Fibroblast of skin of left quadriceps (primary cell): ENCODE results near the gene MKX.
"Not testable (repeated sequence)": the region's sequence is repeated elsewhere in the genome, so short reads cannot be mapped to it uniquely, and the experiment has no call there.

ENCODE experiments used
- DNase-seq, 2 experiments: peaks; one replicate each; pipeline ENCODE4 v3.0.0-alpha.2; 2013; ENCODE audit warnings: low read depth in 2 of 2

The MKX gene

GRCh38 chr10:27692663-27693062, 53.0 kb downstream of the MKX start:
- no peak for DNase-seq

- no peak for DNase-seq
These were observed 56.6 kb downstream of the MKX start for GRCh38 chr10:27688991-27689390.

GRCh38 chr10:27688276-27688675, 57.3 kb downstream of the MKX start:
- no peak for DNase-seq

GRCh38 chr10:27687743-27688142, 57.9 kb downstream of the MKX start:
- DNase-seq, result no peak

DNA sequence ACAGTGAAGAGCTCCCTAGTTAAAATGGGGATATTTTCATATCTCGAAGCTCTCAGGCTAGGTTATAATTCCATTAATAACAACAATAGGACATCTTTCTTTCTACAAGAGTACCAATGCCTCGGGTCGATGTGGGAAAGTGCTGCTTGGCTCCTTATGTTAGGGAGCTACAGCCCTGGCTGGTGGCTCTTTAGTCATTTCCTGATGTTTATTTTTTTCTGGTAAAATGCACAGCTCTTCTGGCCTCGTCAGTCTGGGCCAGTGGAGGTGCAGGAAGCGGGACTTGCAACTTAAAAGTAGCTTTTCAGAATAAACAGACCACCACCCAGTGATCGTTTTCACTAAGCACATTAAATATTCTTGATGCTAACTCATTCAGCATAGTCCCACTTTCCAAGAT, 58.3 kb downstream of the MKX start:
- DNase-seq, result no peak

DNA sequence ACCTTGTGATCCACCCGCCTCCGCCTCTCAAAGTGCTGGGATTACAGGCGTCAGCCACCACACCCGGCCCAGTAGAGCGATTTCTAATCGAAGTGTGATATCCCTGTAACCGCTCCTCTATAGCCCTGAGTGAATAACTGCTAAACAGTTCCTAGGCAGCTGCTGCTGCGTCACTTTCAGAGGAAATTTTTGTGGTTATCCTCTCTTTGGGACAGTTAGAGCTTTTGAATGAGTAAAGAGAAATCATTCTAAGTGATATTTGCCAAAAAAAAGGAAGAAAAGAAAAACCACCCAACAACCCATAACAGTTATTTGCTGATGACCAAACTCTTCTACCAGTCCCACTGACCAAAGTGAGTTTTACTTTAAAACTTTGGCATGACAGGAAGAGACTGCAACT, 59.9 kb downstream of the MKX start:
- no peak for DNase-seq

- no peak for DNase-seq
These were observed 62.4 kb downstream of the MKX start for GRCh38 chr10:27683226-27683625.

- not testable (repeated sequence) for DNase-seq
These were observed 63.8 kb downstream of the MKX start for GRCh38 chr10:27681795-27682194.

DNA sequence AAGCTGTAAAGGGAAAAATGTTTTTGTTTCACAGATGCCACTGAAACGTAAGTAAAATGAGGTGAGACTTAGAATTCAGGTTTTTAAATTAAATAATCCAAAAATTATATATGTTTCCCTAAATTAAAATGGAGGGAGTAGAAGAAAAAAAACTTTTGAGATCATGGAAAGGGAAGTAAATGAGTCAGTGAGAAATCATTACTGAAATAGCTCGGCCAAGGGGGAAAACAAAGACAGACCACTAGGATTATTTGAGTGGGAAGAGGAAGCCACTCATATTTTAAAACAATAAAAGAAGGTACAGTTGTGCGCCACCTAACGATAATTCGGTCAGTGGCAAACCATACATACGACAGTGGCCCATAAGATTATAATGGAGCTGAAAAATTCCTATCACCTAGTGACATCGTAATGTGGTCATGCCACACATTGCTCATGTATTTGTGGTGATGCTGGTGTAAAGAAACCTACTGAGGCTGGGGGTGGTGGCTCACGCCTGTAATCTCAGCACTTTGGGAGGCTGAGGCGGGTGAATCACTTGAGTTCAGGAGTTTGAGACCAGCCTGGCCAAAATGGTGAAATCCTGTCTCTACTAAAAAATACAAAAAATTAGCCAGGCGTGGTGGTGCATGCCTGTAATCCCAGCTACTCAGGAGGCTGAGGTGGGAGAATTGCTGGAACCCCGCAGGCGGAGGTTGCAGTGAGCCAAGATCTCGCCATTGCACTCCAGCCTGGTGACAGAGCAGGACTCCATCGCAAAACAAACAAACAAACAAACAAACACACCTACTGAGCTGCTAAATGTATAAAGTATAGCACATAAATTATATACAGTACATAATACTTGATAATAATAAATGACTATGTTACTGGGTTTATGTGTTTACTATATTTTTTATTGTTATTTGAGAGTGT, 64.7 kb downstream of the MKX start:
- DNase-seq, result no peak

DNA sequence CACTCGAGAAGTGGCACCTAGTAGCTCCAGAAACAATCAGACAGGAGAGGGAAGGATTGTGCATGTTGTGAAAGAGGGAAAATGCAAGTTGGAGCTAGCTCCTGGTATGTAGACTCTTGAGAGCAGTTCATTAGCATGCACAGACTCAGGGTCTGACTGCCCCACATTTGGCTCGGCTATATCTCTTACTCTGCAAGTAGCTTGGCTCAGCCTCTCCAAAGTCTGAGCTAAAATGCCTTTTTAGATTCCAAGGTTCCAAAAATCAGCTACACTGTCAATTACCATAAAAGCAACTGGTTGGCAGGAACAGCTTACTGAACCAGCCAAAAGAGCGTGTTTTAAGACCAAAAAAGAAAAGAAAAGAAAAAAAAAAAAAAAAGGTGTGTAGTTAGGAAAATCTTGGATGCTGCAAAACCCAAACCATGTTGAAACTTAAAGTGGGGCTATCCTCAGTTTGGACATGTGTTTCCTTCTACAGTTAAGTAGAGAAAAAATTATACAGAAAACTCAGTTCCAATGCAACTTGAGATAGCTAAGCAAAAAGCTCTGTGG, 65.5 kb downstream of the MKX start:
- no peak for DNase-seq

DNA sequence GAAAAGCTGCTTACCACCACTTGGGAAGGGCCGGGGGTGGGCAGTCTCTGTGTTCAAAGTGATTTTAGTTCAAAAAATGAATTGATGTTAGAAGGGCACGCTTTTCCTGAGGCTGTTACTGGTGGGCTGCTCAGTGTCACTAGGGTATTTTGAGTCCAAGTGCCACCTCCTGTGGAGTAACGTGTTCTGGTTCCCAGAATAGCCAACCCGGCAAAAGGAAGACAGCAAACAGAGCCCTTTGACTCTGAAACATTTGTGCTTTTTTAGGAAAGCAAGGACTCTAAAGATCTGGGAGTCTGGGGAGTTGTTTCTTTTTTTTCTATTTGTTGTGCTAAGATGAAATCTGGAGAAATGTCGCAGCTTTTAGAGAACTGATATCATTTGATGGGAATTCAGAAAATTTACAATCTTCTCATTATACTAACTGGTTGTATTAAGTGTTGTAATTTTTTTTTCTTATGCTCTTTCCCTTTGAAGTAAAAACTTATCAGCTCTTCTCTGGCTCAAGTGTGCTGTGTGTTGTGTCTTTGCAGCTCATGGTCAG, 66.2 kb downstream of the MKX start:
- no peak for DNase-seq

DNA sequence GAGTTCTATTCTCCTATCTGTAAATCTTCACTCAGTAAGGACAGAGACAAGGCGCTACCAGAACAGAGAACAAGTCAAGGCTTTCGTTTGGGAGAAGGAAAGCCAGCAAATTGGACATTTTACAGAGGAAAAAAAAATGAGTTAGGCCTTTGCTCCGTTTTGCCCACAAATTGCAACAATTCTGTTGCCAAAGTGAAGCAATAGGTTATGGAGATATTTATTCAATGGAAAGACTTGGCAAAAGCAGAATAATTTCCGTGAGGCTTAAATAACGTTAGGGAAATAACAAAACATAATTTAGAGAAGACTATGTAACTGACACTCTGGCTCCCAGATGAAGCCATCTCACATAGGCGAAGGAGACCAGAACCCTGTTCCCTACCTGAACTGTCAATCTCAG, 67.5 kb downstream of the MKX start:
- no peak for DNase-seq

- no peak for DNase-seq
These were observed 72.6 kb downstream of the MKX start for GRCh38 chr10:27673065-27673464.

DNA sequence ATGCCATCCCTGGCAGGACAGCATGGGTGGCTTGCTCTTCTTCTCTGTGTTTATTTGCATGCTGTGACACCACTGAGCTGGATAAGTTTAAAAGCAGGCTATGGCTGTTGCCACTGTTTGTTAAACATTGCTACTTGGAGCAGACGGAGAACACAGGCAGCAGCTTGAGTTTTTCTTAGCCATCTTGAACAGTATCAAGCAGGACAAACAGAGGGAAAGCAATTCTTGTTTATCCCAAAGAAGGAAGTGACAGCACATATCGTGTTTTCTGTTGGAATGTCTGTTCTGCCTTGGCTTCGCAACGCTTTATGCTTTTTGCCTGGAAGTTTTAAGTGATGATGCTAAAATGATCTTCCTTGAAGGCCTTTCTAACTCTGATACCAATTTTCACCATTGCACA, 73.8 kb downstream of the MKX start:
- DNase-seq, result no peak

DNA sequence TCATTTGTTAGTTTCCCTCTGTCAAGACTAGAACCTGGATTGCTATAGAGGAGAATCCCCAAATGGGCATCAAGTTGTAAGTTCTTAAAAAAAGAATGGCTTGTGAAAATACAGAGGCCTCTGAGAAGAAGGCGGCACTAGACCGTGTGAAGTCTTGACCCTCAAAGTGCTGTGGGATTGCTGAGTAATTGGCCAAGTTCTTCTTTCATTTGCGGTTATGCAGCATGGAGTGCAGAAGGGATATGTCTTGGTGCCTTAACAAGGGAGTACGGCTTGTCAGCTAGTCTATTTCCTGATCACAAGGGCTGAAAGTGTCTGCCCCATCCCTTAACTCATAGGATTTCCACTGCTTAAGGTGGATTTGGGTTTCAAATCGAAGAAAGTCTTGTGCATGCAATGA, 81.2 kb downstream of the MKX start:
- no peak for DNase-seq

DNA sequence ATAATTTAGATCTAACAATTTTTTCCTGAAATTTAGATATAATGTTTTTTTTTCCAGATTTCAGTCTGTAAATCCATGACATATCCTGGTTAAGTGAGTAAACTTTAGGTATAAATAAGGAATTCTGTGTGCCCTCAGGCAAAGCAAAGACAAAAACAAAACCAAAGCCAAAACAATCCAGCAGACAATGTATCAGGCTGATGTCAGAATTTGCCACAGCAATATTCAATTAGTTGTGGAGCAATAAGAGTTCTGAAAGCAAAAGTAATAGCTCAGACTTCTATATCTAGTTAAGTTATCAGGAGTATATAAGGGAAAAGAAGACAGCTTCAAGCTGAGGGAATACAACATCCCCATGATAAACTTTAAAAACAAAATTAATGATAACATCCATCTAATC, 82.0 kb downstream of the MKX start:
- no peak for DNase-seq

GRCh38 chr10:27661514-27662286, 83.9 kb downstream of the MKX start:
- DNase-seq, result peak in 1 of 2 experiments; percentile 33

- no peak for DNase-seq
These were observed 84.9 kb downstream of the MKX start for GRCh38 chr10:27660711-27661110.

DNA sequence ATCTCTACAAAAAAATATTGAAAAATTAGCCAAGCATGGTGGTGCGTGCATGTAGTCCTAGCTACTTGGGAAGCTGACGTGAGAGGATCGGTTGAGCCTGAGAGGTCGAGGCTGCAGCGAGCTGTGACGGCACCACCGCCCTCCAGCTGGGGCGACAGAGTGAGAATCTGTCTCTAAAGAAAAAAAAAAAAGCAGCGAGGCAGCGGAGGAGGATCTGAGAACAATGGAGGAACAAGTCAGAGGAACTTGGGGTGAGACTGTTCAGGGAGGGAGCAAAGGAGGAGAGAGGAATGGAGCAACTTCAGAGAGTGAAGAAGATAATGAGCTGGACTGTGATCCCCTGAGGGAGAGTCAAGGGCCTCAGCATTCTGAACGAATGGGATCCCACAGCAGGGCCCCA, 85.4 kb downstream of the MKX start:
- DNase-seq, result no peak

DNA sequence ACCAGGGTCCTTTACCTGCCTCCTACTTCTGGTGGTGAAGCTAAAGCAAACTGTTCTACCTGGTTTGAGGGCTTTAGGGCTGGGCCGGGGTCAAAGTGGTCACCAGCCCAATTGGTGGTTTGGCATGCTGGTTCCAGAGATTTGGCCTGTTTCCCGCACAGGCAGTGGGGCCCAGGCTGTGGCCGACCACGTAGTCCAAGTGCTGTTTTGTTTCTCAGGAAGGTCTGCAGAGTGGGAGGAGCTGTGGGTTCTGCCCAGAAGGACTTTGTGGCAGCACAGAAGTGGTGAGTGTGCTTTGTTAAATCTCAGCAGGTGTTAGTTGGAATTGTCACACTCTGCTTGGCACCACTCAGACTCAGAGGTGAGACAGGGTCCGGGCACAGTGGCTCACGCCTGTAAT, 85.8 kb downstream of the MKX start:
- no peak for DNase-seq

GRCh38 chr10:27658788-27659187, 86.8 kb downstream of the MKX start:
- peak in 1 of 2 experiments; percentile 44 for DNase-seq

- DNase-seq, result no peak
These were observed 90.3 kb downstream of the MKX start for GRCh38 chr10:27655296-27655695.
